GM18951 (cell line): ENCODE data around the gene WNT10A.

Experiments used
- POLR2A ChIP-seq: IDR thresholded peaks from 4 replicates; pipeline ENCODE4 v1.6.1; 2011; ENCODE audit warnings: mild to moderate bottlenecking; ENCODE audit not compliant: insufficient read length, insufficient read depth; ENCODE audit errors: extremely low read depth
- in situ Hi-C: fragments of 300-500 bp; cut with MboI; formaldehyde crosslinking; loops from one replicate; pipeline ENCODE4 v1.12.0; 2022; ENCODE audit warnings: low sequenced_read_pairs, mixed read lengths, inconsistent platforms; ENCODE audit not compliant: unreplicated experiment

The WNT10A gene

GRCh38 chr2:218873359-218874194 lies 7.1 kb upstream of the WNT10A start:
- no peak for TF ChIP-seq POLR2A
- in situ Hi-C loops, result no loop called here

DNA sequence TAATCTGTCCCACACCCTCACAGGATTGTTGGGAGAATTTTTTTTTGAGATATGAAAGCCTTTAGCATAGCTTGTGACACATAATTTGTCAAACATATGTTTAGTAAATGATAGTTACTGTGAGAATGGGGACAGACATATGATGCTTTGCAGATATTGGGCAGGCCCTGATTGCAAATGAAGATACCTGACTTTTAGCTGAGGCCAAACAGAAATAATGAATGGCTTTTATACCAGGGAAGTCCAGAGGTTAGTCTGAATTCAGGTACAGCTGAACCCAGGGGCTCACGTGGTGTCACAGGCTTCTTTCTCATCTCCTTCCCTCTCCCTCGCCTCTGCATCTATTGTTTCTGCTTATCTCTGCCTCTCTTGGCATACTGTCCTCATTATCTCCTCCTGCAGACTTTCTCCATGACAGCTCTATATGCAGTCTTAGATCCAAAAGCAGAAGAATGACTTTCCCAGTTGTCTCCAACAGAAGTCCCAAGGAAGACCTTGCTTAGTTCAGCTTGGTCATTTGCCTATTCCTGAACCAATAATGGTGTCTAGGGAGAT lies 4.9 kb upstream of the WNT10A start:
- in situ Hi-C loops, result no loop called here
- no peak for TF ChIP-seq POLR2A

DNA sequence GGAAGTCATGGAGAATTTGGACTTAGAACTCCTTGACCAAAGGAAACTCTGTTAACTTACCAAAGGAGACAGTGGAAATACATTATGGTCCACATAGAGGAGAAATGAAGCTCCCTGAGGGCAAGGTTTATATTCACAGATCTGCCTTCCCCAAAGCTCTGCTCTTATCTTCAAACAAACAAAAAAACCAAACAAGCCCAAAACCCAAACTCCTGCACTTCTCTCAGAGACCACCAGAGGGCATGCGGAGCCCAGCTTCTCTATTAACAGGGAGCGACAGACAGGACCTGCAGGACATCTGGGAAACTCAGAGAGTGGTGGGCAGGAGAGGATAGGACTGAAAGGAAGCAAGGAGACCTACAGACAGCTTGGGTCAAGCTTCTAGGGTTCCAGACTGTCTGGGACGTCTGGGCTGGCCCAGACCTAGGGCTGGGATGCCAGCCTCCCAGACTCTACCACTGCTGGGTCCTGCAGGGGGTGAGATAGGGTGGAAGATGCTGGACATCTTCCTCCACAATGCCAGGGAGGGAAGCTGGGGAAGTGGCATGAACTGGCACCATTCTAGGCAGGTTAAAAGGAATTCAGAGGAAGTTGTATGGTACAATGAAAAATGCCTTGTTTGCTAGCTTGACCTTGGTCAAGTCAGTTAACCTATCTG lies 4.0 kb upstream of the WNT10A start:
- in situ Hi-C loops, result no loop called here
- TF ChIP-seq POLR2A, result no peak

- no peak for TF ChIP-seq POLR2A
- in situ Hi-C loops, result no loop called here
Observed at GRCh38 chr2:218877331-218877730, 3.3 kb upstream of the WNT10A start.

- no peak for TF ChIP-seq POLR2A
- in situ Hi-C loops, result no loop called here
Observed at GRCh38 chr2:218877891-218878290, 2.8 kb upstream of the WNT10A start.

DNA sequence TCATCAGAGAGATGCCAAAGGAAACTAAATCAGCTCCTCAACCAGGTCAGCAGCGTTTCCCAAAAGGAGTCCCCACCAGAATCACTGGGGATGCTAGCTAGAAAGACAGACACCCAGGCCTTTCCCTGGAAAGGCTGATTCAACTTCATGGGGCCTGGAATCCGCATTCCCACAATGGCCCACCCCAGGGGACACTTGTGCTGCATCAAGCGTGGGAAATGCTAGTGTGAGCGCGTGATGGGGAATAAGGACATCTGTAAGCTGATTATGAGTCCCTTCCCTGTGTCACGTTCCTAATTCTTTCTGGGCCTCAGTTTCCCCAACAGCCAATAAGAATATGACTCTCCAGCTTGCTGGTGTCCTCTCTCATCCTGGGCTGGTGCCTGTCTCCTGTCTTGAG lies 2.2 kb upstream of the WNT10A start:
- in situ Hi-C loops, result no loop called here
- no peak for TF ChIP-seq POLR2A

DNA sequence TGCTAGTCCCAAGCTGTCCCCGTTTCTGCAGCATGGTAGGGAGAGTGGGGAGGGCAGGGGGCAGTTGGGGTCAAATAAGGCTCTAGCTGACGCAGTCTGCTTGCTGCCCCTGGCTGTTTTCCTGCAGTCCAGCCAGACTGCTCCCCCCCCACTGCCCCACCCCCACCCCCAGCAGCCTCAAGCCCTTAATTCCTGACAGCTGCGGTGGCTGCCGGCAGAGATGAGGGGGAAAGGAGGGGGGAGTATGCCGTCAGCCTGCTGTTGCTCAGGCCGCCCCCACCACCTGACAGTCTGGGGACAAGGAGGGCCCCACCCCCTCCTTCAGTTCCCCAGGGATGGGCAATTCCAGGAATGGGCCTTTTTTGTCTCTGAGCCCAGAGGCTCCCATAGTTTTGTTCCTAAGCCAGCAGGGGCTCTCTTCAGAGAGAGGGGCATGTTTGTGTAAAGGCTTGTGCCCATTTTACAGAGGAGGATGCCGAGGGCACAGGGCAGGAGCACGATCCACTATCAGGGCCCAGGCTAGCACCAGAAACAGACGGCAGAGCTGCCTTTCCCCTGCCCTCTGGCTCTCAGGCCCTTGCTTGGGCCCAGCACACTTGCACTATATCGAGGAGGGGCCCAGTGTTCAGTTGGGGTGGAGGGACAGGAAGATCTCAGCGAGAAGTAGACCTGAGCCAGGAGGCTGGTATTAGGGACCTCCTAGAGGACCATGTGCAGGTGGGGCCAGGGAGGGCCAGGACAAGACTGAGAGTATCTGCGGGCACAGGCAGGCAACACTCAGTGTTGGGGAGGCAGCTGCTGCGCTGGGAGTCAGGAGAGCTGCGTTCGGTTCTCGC lies 1.5 kb upstream of the WNT10A start:
- in situ Hi-C loops, result no loop called here
- no peak for TF ChIP-seq POLR2A

- TF ChIP-seq POLR2A, result peak; percentile 18
- in situ Hi-C loops, result no loop called here
Observed at GRCh38 chr2:218879776-218880101, 913 bp upstream of the WNT10A start.

DNA sequence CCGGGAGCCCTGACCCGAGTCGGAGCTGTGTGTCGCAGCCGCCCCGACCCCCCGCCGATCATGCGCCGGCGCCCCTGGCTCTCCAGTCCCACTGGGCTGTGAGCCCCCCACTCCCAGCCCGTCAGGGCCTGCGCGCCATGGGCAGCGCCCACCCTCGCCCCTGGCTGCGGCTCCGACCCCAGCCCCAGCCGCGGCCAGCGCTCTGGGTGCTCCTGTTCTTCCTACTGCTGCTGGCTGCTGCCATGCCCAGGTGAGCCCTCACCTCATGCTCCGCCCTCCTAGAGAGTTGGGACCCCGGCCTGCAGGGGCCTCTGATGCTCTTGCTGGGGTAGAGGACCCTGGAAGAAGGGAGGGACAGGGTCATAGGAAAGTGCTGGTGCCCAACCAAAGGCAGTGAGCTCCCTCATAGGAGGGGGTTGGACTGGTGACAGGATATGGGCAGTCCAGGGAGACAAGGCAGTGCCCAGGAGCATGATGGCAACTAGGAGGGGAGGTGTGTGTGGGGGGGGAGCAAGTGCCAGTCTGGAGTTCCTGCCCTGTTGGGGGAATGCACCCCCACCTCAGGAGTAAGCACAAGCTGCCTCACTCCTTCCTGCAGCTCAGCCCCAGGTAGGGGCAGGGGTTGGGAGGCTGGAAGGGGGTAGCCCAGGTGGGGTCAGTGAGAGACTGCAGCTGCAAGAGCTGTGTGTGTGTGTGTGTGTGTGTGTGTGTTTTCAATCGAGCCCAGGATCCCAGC lies 375 bp downstream of the WNT10A start:
- in situ Hi-C loops, result no loop called here
- no peak for TF ChIP-seq POLR2A

GRCh38 chr2:218881744-218882460 lies 1.2 kb downstream of the WNT10A start:
- in situ Hi-C loops, result no loop called here
- no peak for TF ChIP-seq POLR2A

GRCh38 chr2:218882461-218882816 lies 1.8 kb downstream of the WNT10A start:
- TF ChIP-seq POLR2A, result no peak
- in situ Hi-C loops, result no loop called here

GRCh38 chr2:218882866-218883366 lies 2.3 kb downstream of the WNT10A start:
- in situ Hi-C loops, result no loop called here
- no peak for TF ChIP-seq POLR2A
